HG03342 (cell line): Measurements from ENCODE around the gene OSBPL2.

Experiments used
- ATAC-seq: cut with Tn5 transposase; IDR thresholded peaks from one replicate; pipeline ENCODE4 v1.9.1; 2021; ENCODE audit warnings: mild to moderate bottlenecking, moderate library complexity; ENCODE audit not compliant: unreplicated experiment

The OSBPL2 gene

GRCh38 chr20:62296724-62297448, 58.6 kb downstream of the OSBPL2 start:
- no peak for ATAC-seq

GRCh38 chr20:62297449-62298227, 59.3 kb downstream of the OSBPL2 start:
- no peak for ATAC-seq

GRCh38 chr20:62298577-62299249, 60.4 kb downstream of the OSBPL2 start:
- no peak for ATAC-seq

- ATAC-seq: no peak
These were observed 61.4 kb downstream of the OSBPL2 start for GRCh38 chr20:62299666-62300236.

- ATAC-seq: no peak
These were observed 62.0 kb downstream of the OSBPL2 start for GRCh38 chr20:62300319-62300718.

GRCh38 chr20:62301111-62301668, 62.9 kb downstream of the OSBPL2 start:
- ATAC-seq: no peak

GRCh38 chr20:62301773-62302340, 63.5 kb downstream of the OSBPL2 start:
- ATAC-seq: peak; percentile 37

- ATAC-seq: peak; percentile 82
These were observed 64.2 kb downstream of the OSBPL2 start, which contains the start of gene ADRM1 for GRCh38 chr20:62302341-62303061. Gene ADRM1, plus strand, starts transcription at chr20:62302997. Its CDS starts 572 bp downstream, at chr20:62303569.

- no peak for ATAC-seq
These were observed 64.7 kb downstream of the OSBPL2 start for GRCh38 chr20:62303062-62303339.

- no peak for ATAC-seq
These were observed 65.3 kb downstream of the OSBPL2 start for GRCh38 chr20:62303340-62304226.

GRCh38 chr20:62304331-62305148, 66.2 kb downstream of the OSBPL2 start:
- no peak for ATAC-seq

- ATAC-seq: no peak
These were observed 66.9 kb downstream of the OSBPL2 start for GRCh38 chr20:62305149-62305764.

GRCh38 chr20:62305765-62306413, 67.6 kb downstream of the OSBPL2 start:
- ATAC-seq: no peak

GRCh38 chr20:62306414-62307187, 68.3 kb downstream of the OSBPL2 start:
- no peak for ATAC-seq

- ATAC-seq: no peak
These were observed 69.1 kb downstream of the OSBPL2 start for GRCh38 chr20:62307226-62308101.
